HepG2 (cell line): ENCODE results near the gene GUK1. TPM values are rescaled to one million over a fixed set of nuclear protein-coding genes. Genes with fewer than 3 reads are reported as not detected.

Source experiments
- DRAP1 ChIP-seq: IDR thresholded peaks from 2 replicates; pipeline ENCODE4 v1.6.1; 2016; ENCODE audit warnings: missing genetic modification reagents, missing compliant biosample characterization
- FOXA3 ChIP-seq: IDR thresholded peaks from 2 replicates; pipeline ENCODE4 v1.6.1; 2016; ENCODE audit warnings: missing genetic modification reagents, missing compliant biosample characterization
- GATA4 ChIP-seq: sonication (generic); IDR thresholded peaks from 2 replicates; pipeline ENCODE4 v1.6.1; 2016; ENCODE audit warnings: antibody characterized with exemption, low read depth, borderline replicate concordance
- HNF4G ChIP-seq, 2 experiments: sonication (generic) in 1 of 2; formaldehyde crosslinking in 1 of 2; IDR thresholded peaks; 2 replicates each; pipeline versions ENCODE4 v1.4.0 to v1.6.1; 2011 to 2020; ENCODE audit warnings: borderline replicate concordance in 2 of 2, low read depth in 2 of 2, mild to moderate bottlenecking in 2 of 2, low read length in 1 of 2, missing genetic modification reagents in 1 of 2, moderate library complexity in 1 of 2
- HOMEZ ChIP-seq: IDR thresholded peaks from 2 replicates; pipeline ENCODE4 v1.6.1; 2016; ENCODE audit warnings: low read depth
- MTERF4 ChIP-seq: sonication (generic); formaldehyde crosslinking; IDR thresholded peaks from 2 replicates; pipeline ENCODE4 v1.8.0; 2023; ENCODE audit warnings: mild to moderate bottlenecking, missing genetic modification reagents
- TAF15 ChIP-seq: fragments of 200-400 bp; formaldehyde crosslinking; IDR thresholded peaks from one replicate; pipeline ENCODE4 v1.6.1; 2018; ENCODE audit warnings: mild to moderate bottlenecking, low read depth, low read length; ENCODE audit not compliant: poor library complexity, severe bottlenecking
- TBL1XR1 ChIP-seq: fragments of 150-350 bp; IDR thresholded peaks from 2 replicates; pipeline ENCODE4 v1.6.1; 2014; ENCODE audit warnings: borderline replicate concordance, low read length; ENCODE audit not compliant: partially characterized antibody
- TERF1 ChIP-seq: sonication (generic); formaldehyde crosslinking; IDR thresholded peaks from 2 replicates; pipeline ENCODE4 v1.8.0; 2022; ENCODE audit warnings: mild to moderate bottlenecking, missing genetic modification reagents, moderate library complexity
- TFDP2 ChIP-seq: sonication (generic); formaldehyde crosslinking; IDR thresholded peaks from 2 replicates; pipeline ENCODE4 v1.4.0; 2020; ENCODE audit warnings: missing genetic modification reagents
- WIZ ChIP-seq: sonication (generic); formaldehyde crosslinking; IDR thresholded peaks from 2 replicates; pipeline ENCODE4 v1.5.1; 2020; ENCODE audit warnings: mild to moderate bottlenecking, missing genetic modification reagents
- ZBTB7A ChIP-seq: sonication (generic); formaldehyde crosslinking; IDR thresholded peaks from 2 replicates; pipeline ENCODE4 v1.8.0; 2022; ENCODE audit warnings: mild to moderate bottlenecking, missing genetic modification reagents
- ZFP36 ChIP-seq: fragments of 150-350 bp; IDR thresholded peaks from 2 replicates; pipeline ENCODE4 v1.6.1; 2018; ENCODE audit warnings: borderline replicate concordance, low read length, low read depth; ENCODE audit not compliant: partially characterized antibody
- ZNF124 ChIP-seq: sonication (generic); formaldehyde crosslinking; IDR thresholded peaks from 2 replicates; pipeline ENCODE4 v1.4.0; 2020; ENCODE audit warnings: missing genetic modification reagents
- ZNF224 ChIP-seq: sonication (generic); formaldehyde crosslinking; IDR thresholded peaks from 2 replicates; pipeline ENCODE4 v1.5.0; 2020; ENCODE audit warnings: mild to moderate bottlenecking, missing genetic modification reagents
- ZNF446 ChIP-seq: sonication (generic); formaldehyde crosslinking; IDR thresholded peaks from 2 replicates; pipeline ENCODE4 v1.5.0; 2020; ENCODE audit warnings: mild to moderate bottlenecking, missing genetic modification reagents
- ZNF503 ChIP-seq: sonication (generic); formaldehyde crosslinking; IDR thresholded peaks from 2 replicates; pipeline ENCODE4 v1.4.0; 2020; ENCODE audit warnings: missing genetic modification reagents
- ZNF777 ChIP-seq: sonication (generic); formaldehyde crosslinking; IDR thresholded peaks from 2 replicates; pipeline ENCODE4 v1.4.0; 2020; ENCODE audit warnings: missing genetic modification reagents
- polyA plus RNA-seq, 8 experiments: library from polyadenylated mRNA; depleted of rRNA in 3 of 8; stranded (reverse) in 7 of 8; unstranded in 1 of 8; fragments of >200 nt; fragmentation: Illumina TruSeq in 4 of 8; extraction: Trizol in 4 of 8; gene quantifications; 2 replicates each; pipeline versions ENCODE4 v1.2.1 to v1.2.3, GENCODE V29; 2011 to 2016; ENCODE audit warnings: low read depth in 4 of 8, missing spikeins in 1 of 8, mixed read lengths in 1 of 8; ENCODE audit not compliant: insufficient read depth in 1 of 8
- total RNA-seq, 5 experiments: library from RNA; depleted of rRNA; stranded (reverse); fragments of >200 nt; fragmentation: Illumina TruSeq; extraction: Trizol; gene quantifications; 2 replicates each; pipeline ENCODE4 v1.2.3, GENCODE V29; 2016; ENCODE audit warnings: low read depth in 1 of 5

The GUK1 gene
- total and polyA plus RNA-seq, 2 of the 13 experiments (the other 11 are each of a cell fraction or from before 2014, with no cell fraction given): 116 to 154 TPM

- TF ChIP-seq HOMEZ (CRISPR knock-in tag) (no peak), FOXA3 (CRISPR knock-in tag) (no peak), TFDP2 (CRISPR knock-in tag) (no peak), TBL1XR1 (no peak), ZNF124 (CRISPR knock-in tag) (no peak), GATA4 (no peak), WIZ (0 out of 2 replicates have a peak, but pooled peaks have one; percentile 80), ZFP36 (no peak), ZBTB7A (CRISPR knock-in tag) (peak; percentile 69; the same call in 1 of the 2 replicates), TERF1 (no peak), TAF15 (no peak), ZNF224 (CRISPR knock-in tag) (no peak), ZNF777 (CRISPR knock-in tag) (no peak), MTERF4 (CRISPR knock-in tag) (no peak; the same call in 1 of the 2 replicates), ZNF446 (CRISPR knock-in tag) (no peak), DRAP1 (no peak), ZNF503 (no peak), HNF4G (IDR thresholded peaks at IDR 0.05; ENCODE audit: borderline replicate concordance, low read depth, low read length) (no peak), HNF4G (CRISPR knock-in tag; IDR thresholded peaks at IDR 0.05; ENCODE audit: borderline replicate concordance, low read depth) (no peak)
Measured at GRCh38 chr1:228150120-228150460, 10.0 kb downstream of the GUK1 start (continued).
